GM19452 (cell line): Measurements from ENCODE around the gene GLYATL1.

Experiments used
- ATAC-seq: cut with Tn5 transposase; IDR thresholded peaks from one replicate; pipeline ENCODE4 v1.9.1; 2021; ENCODE audit not compliant: unreplicated experiment

GLYATL1 gene

GRCh38 chr11:58939277-58939676 lies at the start of gene GLYATL1:
Gene GLYATL1 (plus strand): TSS chr11:58939488. CDS start chr11:58947088, 7,600 bp downstream.
- no peak for ATAC-seq

- no peak for ATAC-seq
These were observed 45.4 kb upstream of the GLYATL1 start for GRCh38 chr11:58893899-58894298.

- ATAC-seq, result no peak
These were observed 41.2 kb upstream of the GLYATL1 start for GRCh38 chr11:58898106-58898505.

- no peak for ATAC-seq
These were observed 38.5 kb upstream of the GLYATL1 start for GRCh38 chr11:58900479-58901420.

- ATAC-seq, result no peak
These were observed 36.4 kb upstream of the GLYATL1 start for GRCh38 chr11:58902881-58903280.

- ATAC-seq, result no peak
These were observed 34.1 kb upstream of the GLYATL1 start for GRCh38 chr11:58905011-58905720.

- ATAC-seq, result no peak
These were observed 33.4 kb upstream of the GLYATL1 start for GRCh38 chr11:58905721-58906547.

GRCh38 chr11:58907780-58908179 lies 31.5 kb upstream of the GLYATL1 start:
- no peak for ATAC-seq

- no peak for ATAC-seq
These were observed 27.2 kb upstream of the GLYATL1 start for GRCh38 chr11:58912124-58912523.

- ATAC-seq, result no peak
These were observed 25.6 kb upstream of the GLYATL1 start for GRCh38 chr11:58913685-58914084.

GRCh38 chr11:58914821-58915543 lies 24.3 kb upstream of the GLYATL1 start:
- ATAC-seq, result no peak

- ATAC-seq, result no peak
These were observed 22.7 kb upstream of the GLYATL1 start for GRCh38 chr11:58916637-58917036.

- no peak for ATAC-seq
These were observed 22.0 kb upstream of the GLYATL1 start for GRCh38 chr11:58917159-58917783.

GRCh38 chr11:58919561-58919960 lies 19.7 kb upstream of the GLYATL1 start:
- ATAC-seq, result no peak

- ATAC-seq, result no peak
These were observed 19.3 kb upstream of the GLYATL1 start for GRCh38 chr11:58919980-58920379.

GRCh38 chr11:58921778-58922390 lies 17.4 kb upstream of the GLYATL1 start:
- ATAC-seq, result no peak

GRCh38 chr11:58922479-58922878 lies 16.8 kb upstream of the GLYATL1 start:
- no peak for ATAC-seq

- ATAC-seq, result peak; percentile 74
These were observed 15.9 kb upstream of the GLYATL1 start for GRCh38 chr11:58923300-58923788.

- no peak for ATAC-seq
These were observed 15.1 kb upstream of the GLYATL1 start for GRCh38 chr11:58924230-58924629.
